Smooth muscle cell of trachea (primary cell): ENCODE measurements around the gene KRTAP6-3. TPM values are rescaled to one million over a fixed set of nuclear protein-coding genes. Genes with fewer than 3 reads are reported as not detected.

Experiments
- total RNA-seq: library from RNA; depleted of rRNA; stranded (reverse); fragments of >200 nt; gene quantifications from 2 replicates; pipeline ENCODE4 v1.2.1, GENCODE V29; 2014

Gene KRTAP6-3
- total RNA-seq = not detected in 2 replicates

GRCh38 chr21:30592140-30592539 is at the start of gene KRTAP6-3:
Gene KRTAP6-3 (plus strand): TSS chr21:30592440. CDS start chr21:30592446, 6 bp downstream.

GRCh38 chr21:30561264-30561895 is 30.9 kb upstream of the KRTAP6-3 start, which contains the start of gene KRTAP19-7:
Gene KRTAP19-7 (minus strand): TSS chr21:30561314. CDS start chr21:30561289, 25 bp downstream.

DNA sequence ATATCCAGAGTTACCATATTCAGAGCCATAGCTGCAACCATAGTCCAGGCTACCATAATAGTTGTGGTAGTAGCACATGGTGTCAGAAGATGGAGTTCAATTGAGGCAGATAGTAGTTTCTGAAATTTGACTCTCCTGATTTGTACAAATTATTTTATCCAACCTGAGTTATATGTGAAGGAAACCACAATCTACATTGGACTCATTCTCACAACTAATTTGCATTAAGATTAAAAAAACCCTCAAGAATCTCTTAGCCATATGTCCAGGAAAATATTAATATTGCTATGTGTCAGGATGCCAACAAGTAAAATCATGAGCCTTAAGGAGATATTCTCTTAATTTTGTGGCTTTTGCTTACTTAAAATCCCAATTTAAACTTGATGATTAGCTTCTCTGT is 1.9 kb upstream of the KRTAP6-3 start, which contains the start of gene KRTAP22-2:
KRTAP22-2 (minus strand) TSS at position 101 of the 400 bp plus-strand sequence.

GRCh38 chr21:30598802-30599201 is 6.6 kb downstream of the KRTAP6-3 start, which contains the start of gene KRTAP6-2:
Gene KRTAP6-2 (minus strand): TSS chr21:30598902. CDS start chr21:30598874, 28 bp downstream.

DNA sequence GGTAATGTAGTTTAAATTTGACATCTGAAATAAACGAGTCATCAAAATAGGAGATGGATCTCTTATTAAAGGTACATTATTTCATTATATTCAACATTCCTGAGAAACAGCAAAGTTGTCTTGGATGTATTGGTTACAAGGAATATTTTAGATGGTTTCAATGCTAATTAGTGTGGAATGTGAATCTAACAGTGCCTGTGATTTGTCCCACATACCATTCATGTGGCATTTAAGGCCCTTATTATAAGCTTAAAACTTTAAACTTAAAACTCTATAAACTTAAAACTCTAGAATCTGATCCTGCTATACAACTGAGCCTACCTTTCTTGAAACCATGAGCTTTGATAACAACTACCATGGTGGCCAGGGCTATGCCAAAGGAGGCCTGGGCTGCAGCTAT is 8.5 kb downstream of the KRTAP6-3 start, which contains the start of gene KRTAP22-1:
KRTAP22-1 (plus strand) TSS at position 301 of the 400 bp plus-strand sequence.

GRCh38 chr21:30613836-30614235 is 21.6 kb downstream of the KRTAP6-3 start, which contains the start of gene KRTAP6-1:
Gene KRTAP6-1 (minus strand): TSS chr21:30613930. CDS start chr21:30613904, 26 bp downstream.

DNA sequence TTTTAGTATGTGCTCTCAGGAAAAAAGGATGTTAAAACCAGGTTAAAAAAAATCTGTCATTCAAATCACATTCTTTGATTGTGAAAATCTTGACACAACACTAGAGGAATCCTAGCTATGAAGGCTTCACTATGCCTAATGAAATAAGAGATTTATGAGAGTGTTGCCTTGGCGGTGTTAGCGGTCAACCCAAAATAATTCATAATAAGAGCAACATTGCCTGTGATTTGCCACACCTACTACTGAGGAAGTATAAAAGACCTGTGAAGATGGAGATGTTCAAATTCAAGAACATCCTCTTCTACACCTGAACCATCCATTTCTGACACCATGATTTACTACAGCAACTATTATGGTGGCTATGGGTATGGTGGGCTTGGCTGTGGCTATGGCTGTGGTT is 23.9 kb downstream of the KRTAP6-3 start, which contains the start of gene KRTAP20-1:
KRTAP20-1 (plus strand) TSS at position 301 of the 400 bp plus-strand sequence; CDS start at position 331, 30 bp downstream.

DNA sequence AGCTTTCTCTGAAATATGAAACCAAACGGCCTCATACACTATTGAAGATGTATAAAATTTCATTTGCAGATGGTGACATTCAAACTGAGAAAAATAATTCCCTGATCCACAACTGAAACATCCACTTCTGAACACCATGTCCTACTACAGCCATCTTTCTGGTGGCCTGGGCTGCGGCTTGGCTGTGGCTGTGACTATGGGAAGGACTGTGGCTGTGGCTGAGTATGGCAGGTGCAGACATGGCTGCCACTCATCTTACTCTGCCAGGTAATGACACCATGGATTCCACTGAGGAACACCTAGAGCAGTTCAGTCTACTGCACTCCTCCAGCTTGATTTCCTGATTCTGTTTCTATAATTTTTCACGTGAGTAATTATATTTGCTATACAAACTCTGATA is 28.3 kb downstream of the KRTAP6-3 start, which contains the start of gene KRTAP20-4:
KRTAP20-4 (plus strand) TSS at position 106 of the 400 bp plus-strand sequence.

DNA sequence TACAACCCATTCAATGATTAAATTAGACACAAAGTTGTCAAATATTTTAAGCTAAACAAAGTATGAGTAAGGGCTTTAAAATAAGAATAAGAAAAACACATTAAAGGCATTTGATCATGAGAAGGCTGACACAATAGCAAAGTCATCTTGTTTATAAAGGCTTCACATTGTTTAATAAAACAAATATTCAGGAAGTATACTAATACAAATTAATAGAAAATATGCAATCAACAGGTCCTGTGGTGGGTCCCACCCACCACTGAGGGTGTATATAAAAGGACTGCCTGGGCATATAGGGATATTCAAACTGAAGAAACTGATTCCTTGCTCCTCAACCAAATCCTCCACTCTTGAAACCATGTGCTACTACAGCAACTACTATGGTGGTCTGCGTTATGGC is 42.7 kb downstream of the KRTAP6-3 start, which contains the start of gene KRTAP20-2:
KRTAP20-2 (plus strand) TSS at position 301 of the 400 bp plus-strand sequence; CDS start at position 359, 58 bp downstream.

GRCh38 chr21:30642564-30642963 is 50.3 kb downstream of the KRTAP6-3 start, which contains the start of gene KRTAP20-3:
Gene KRTAP20-3 (plus strand): TSS chr21:30642864.

Other genes starting within 250 kb of the KRTAP6-3 start
- not detected in 2 replicates for gene KRTAP23-1, start 243.8 kb upstream of the KRTAP6-3 start, total RNA-seq
- not detected in 2 replicates for gene KRTAP13-2, start 220.2 kb upstream of the KRTAP6-3 start, total RNA-seq
- not detected in 2 replicates for gene KRTAP13-1, start 196.4 kb upstream of the KRTAP6-3 start, total RNA-seq
- gene KRTAP13-3, start 166.5 kb upstream of the KRTAP6-3 start, total RNA-seq = not detected in 2 replicates
- not detected in 2 replicates for gene KRTAP13-4, start 162.2 kb upstream of the KRTAP6-3 start, total RNA-seq
- not detected in 2 replicates for gene KRTAP15-1, start 152.2 kb upstream of the KRTAP6-3 start, total RNA-seq
- gene KRTAP19-1, start 112.1 kb upstream of the KRTAP6-3 start, total RNA-seq = not detected in 2 replicates
- not detected in 2 replicates for gene KRTAP19-2, start 105.0 kb upstream of the KRTAP6-3 start, total RNA-seq
- not detected in 2 replicates for gene KRTAP19-3, start 100.4 kb upstream of the KRTAP6-3 start, total RNA-seq
- not detected in 2 replicates for gene KRTAP19-4, start 95.3 kb upstream of the KRTAP6-3 start, total RNA-seq
- gene KRTAP19-5, start 90.3 kb upstream of the KRTAP6-3 start, total RNA-seq = not detected in 2 replicates
- not detected in 2 replicates for gene KRTAP19-6, start 50.6 kb upstream of the KRTAP6-3 start, total RNA-seq
- gene KRTAP19-7, start 31.1 kb upstream of the KRTAP6-3 start, total RNA-seq = not detected in 2 replicates
- not detected in 2 replicates for gene KRTAP22-2, start 2.0 kb upstream of the KRTAP6-3 start, total RNA-seq
- not detected in 2 replicates for gene KRTAP6-2, start 6.5 kb downstream of the KRTAP6-3 start, total RNA-seq
- not detected in 2 replicates for gene KRTAP22-1, start 8.6 kb downstream of the KRTAP6-3 start, total RNA-seq
- gene KRTAP6-1, start 21.5 kb downstream of the KRTAP6-3 start, total RNA-seq = not detected in 2 replicates
- gene KRTAP20-1, start 24.0 kb downstream of the KRTAP6-3 start, total RNA-seq = not detected in 2 replicates
- gene KRTAP20-4, start 28.2 kb downstream of the KRTAP6-3 start, total RNA-seq = not detected in 2 replicates
- gene KRTAP20-2, start 42.8 kb downstream of the KRTAP6-3 start, total RNA-seq = not detected in 2 replicates
- not detected in 2 replicates for gene KRTAP20-3, start 50.4 kb downstream of the KRTAP6-3 start, total RNA-seq
- gene KRTAP21-3, start 126.3 kb downstream of the KRTAP6-3 start, total RNA-seq = not detected in 2 replicates
- not detected in 2 replicates for gene KRTAP21-2, start 154.8 kb downstream of the KRTAP6-3 start, total RNA-seq
- gene KRTAP21-1, start 163.0 kb downstream of the KRTAP6-3 start, total RNA-seq = not detected in 2 replicates
- not detected in 2 replicates for gene KRTAP8-1, start 220.8 kb downstream of the KRTAP6-3 start, total RNA-seq
- gene KRTAP7-1, start 237.3 kb downstream of the KRTAP6-3 start, total RNA-seq = not detected in 2 replicates